Retinal pigment epithelial cell (primary cell): Measurements from ENCODE around the gene SPTSSB.

Experiments
- DNase-seq: peaks from one replicate; pipeline ENCODE4 v3.0.0-alpha.2; 2010; ENCODE audit warnings: low read depth
- H3K4me3 ChIP-seq: 2 replicates; pipeline ENCODE4 v1.5.1; 2011; ENCODE audit warnings: mild to moderate bottlenecking, low read length, control low read depth, moderate library complexity
- CTCF ChIP-seq: conservative IDR thresholded peaks from 2 replicates; pipeline ENCODE4 v1.5.1; 2011; ENCODE audit warnings: low read depth, low read length, control low read depth, inconsistent platforms

SPTSSB gene

GRCh38 chr3:161392853-161393252 is 21.5 kb upstream of the SPTSSB start:
- no peak overlapping the region for H3K4me3 ChIP-seq
- no peak for TF ChIP-seq CTCF
- DNase-seq = no peak

GRCh38 chr3:161390200-161390599 is 18.9 kb upstream of the SPTSSB start:
- H3K4me3 ChIP-seq = no peak overlapping the region
- no peak for TF ChIP-seq CTCF
- DNase-seq = no peak

- DNase-seq = no peak
- no peak for TF ChIP-seq CTCF
- H3K4me3 ChIP-seq = no peak overlapping the region
Observed at GRCh38 chr3:161389445-161390035, 18.2 kb upstream of the SPTSSB start.

- TF ChIP-seq CTCF = no peak
- DNase-seq = no peak
- H3K4me3 ChIP-seq = no peak overlapping the region
Observed at GRCh38 chr3:161388855-161389254, 17.5 kb upstream of the SPTSSB start.

GRCh38 chr3:161386991-161387770 is 15.9 kb upstream of the SPTSSB start:
- no peak for TF ChIP-seq CTCF
- DNase-seq = no peak
- H3K4me3 ChIP-seq = no peak overlapping the region

GRCh38 chr3:161372321-161373260 is 1.3 kb upstream of the SPTSSB start:
- no peak for TF ChIP-seq CTCF
- DNase-seq = no peak

More at GRCh38 chr3:161372321-161373260, 1.3 kb upstream of the SPTSSB start:
- peak overlapping the region; percentile 61 for H3K4me3 ChIP-seq
